Amygdala (tissue), 56 donors: ENCODE measurements around the gene ARMC8.

Experiments
- DNase-seq, 56 donors: peaks; one replicate each; lab custom pipeline; 2025; lab: John Stamatoyannopoulos, UW

Gene ARMC8

DNA sequence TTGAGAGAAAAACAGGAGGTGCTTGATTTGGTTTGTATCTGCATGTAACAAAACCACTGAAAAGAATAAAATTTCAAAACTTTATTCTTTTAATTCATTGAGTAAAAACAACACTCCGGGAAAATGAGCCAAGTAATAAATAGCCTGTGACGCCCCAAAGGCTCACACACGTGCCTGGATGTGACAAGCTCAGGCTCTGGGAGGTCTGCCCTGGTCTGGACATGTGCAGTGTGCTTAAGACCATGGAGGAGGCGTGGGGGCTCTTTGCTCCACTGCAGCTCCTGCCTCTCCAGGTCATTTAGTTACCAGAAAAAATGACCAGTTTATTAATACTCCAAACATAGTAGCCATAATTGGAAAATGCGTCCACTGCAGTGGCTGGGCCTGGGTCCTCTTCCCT lies 151.1 kb downstream of the ARMC8 start:
- no peak for DNase-seq

DNA sequence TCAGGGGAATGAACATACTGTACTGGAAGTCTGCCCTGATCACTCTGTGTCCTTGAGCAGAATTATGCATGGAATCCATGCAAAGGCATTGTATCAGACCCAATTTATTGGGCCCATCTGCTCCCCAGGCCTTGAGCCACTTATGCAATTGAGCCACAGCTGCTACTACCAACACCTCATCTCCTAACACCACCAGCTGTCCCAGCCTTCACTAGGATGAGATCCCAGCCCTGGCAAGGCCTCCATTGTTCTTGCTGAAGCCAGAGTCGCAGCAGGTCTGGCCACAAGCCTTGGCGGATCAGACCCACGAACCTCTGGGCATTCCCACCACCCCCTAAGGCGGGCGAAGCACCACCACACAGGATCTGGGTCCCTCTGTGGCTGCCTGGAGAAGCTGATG lies 151.7 kb downstream of the ARMC8 start:
- DNase-seq, result no peak

DNA sequence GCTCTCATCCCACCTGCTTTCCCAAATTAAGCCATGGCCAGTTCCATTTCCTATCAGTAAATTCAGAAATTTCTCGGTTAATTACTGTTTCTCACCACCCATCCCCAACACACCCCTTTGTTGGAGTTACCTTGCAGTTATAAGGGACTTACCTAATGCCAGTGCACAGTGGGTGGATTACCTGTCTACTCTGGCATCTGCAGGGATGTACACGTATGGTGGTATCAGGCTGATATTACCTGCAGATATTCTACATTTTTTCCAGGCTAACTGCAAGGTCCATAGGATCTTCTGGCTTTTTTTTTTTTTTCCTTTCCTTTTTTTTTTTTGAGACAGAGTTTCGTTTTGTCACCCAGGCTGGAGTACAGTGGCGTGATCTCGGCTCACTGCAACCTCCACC lies 153.4 kb downstream of the ARMC8 start:
- DNase-seq, result no peak

DNA sequence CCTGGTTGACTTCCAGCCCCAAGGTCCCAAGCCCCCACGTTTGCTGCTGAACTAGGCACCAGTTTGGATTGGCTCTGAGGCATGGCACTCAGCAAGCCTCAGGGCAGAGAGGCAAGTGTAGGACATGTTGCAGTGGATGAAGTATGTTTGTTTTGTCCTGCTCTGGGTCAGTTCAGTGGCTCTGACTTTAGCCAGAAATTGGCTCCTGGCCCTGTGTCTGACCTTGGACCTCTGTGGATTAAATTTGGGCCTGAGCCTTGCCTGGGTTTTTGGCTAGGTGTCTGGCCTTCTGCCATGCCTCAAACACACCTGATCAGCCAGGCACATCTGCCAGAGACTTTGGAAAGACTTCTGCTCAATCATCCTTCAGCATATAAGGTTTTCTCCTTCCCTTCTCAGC lies 157.7 kb downstream of the ARMC8 start:
- no peak for DNase-seq
